ENCODE measurements around the gene ATP10D.

GRCh38 chr4:47513461-47513860, 28.4 kb downstream of the ATP10D start:
- TF ChIP-seq, protein P1, sequence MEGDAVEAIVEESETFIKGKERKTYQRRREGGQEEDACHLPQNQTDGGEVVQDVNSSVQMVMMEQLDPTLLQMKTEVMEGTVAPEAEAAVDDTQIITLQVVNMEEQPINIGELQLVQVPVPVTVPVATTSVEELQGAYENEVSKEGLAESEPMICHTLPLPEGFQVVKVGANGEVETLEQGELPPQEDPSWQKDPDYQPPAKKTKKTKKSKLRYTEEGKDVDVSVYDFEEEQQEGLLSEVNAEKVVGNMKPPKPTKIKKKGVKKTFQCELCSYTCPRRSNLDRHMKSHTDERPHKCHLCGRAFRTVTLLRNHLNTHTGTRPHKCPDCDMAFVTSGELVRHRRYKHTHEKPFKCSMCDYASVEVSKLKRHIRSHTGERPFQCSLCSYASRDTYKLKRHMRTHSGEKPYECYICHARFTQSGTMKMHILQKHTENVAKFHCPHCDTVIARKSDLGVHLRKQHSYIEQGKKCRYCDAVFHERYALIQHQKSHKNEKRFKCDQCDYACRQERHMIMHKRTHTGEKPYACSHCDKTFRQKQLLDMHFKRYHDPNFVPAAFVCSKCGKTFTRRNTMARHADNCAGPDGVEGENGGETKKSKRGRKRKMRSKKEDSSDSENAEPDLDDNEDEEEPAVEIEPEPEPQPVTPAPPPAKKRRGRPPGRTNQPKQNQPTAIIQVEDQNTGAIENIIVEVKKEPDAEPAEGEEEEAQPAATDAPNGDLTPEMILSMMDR (IDR thresholded peaks at IDR 0.05; ENCODE audit: extremely low read depth in 1 of 2, insufficient read depth in 1 of 2, low read depth in 1 of 2, low read length in 2 of 2) = no peak
- TF ChIP-seq MAX (IDR thresholded peaks at IDR 0.05; ENCODE audit: insufficient read depth, insufficient read length) = no peak
- no peak for TF ChIP-seq POLR2A (IDR thresholded peaks at IDR 0.05; ENCODE audit: low read depth, low read length)
- no peak for TF ChIP-seq EZH2 (IDR thresholded peaks at IDR 0.05; ENCODE audit: borderline replicate concordance, low read depth, low read length, severe bottlenecking)
- TF ChIP-seq MYC (IDR thresholded peaks at IDR 0.05; ENCODE audit: low read depth, low read length) = no peak
